ENCODE results near the gene MOB2. TPM values are rescaled to one million over a fixed set of nuclear protein-coding genes. Genes with fewer than 3 reads are reported as not detected.

The MOB2 gene
- polyA plus RNA-seq, 3 donors, result 22.1 to 44.1 (median 22.5) TPM

DNA sequence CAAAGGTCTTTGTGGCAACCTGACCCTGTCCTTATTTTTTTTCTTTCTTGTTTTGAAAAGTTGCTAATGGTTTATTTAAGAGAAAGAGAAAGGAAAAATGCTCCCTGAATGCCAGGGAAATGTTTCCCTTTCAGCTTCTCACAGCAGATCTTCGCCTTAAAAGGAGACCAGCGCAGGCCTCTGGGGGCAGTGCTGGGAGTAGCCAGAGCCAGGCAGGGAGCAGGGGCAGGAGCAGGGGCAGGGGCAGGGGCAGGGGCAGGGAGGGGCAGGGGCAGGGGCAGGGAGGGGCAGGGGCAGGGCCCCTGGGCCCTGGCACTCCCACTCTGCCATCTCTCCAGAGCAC lies 5.1 kb downstream of the MOB2 start:
- Histone ChIP-seq H3K9ac (ENCODE audit: insufficient read depth, low read length, poor library complexity, severe bottlenecking) (no peak overlapping the region), H3K4me2 (replicated peaks; ENCODE audit: extremely low read depth, low read length, poor library complexity, severe bottlenecking) (no peak overlapping the region), H3K36me3 (replicated peaks in 1 of 2; ENCODE audit: control insufficient read depth in 1 of 2, insufficient read depth in 2 of 2, low read length in 2 of 2) (peaks cover 36 to 44% of the 10 kb centered on the region in 2 donors), H3K27me3 (ENCODE audit: control insufficient read depth in 2 of 2, insufficient read depth in 2 of 2, low read length in 2 of 2) (no peaks in the 10 kb centered on the region), H3K9me3 (replicated peaks in 1 of 2; ENCODE audit: control insufficient read depth in 1 of 2, insufficient read depth in 1 of 2, low read length in 2 of 2) (no peaks in the 10 kb centered on the region), H3K4me3 (replicated peaks in 1 of 3; ENCODE audit: low read depth in 2 of 3, low read length in 3 of 3) (no peak overlapping the region), H3K27ac (ENCODE audit: low read depth in 1 of 2, low read length in 2 of 2) (no peak overlapping the region), H3K79me2 (ENCODE audit: insufficient read depth, low read length) (peaks cover 13% of the 10 kb centered on the region), H3K4me1 (ENCODE audit: control insufficient read depth in 1 of 2, insufficient read depth in 2 of 2, low read length in 2 of 2) (peaks cover 13 to 15% of the 10 kb centered on the region in 2 donors), H2AFZ (ENCODE audit: insufficient read depth, low read depth, low read length, poor library complexity, severe bottlenecking) (no peak overlapping the region), H4K20me1 (ENCODE audit: insufficient read depth, low read length) (peaks cover 95% of the 10 kb centered on the region)
- no peaks in the 10 kb centered on the region for H3K9me3 Mint-ChIP-seq
- H3K4me3 Mint-ChIP-seq, result no peak overlapping the region
- peaks cover 44 to 54% of the 10 kb centered on the region in 2 donors for H3K36me3 Mint-ChIP-seq
- no peaks in the 10 kb centered on the region for H3K27me3 Mint-ChIP-seq (ENCODE audit: low read depth in 3 of 3)
- no peak overlapping the region for H3K27ac Mint-ChIP-seq
- H3K4me1 Mint-ChIP-seq, result peaks cover 12% of the 10 kb centered on the region
- intact Hi-C loops (cut with micrococcal nuclease), result no loop called here
- no peak for TF ChIP-seq CTCF (IDR thresholded peaks at IDR 0.05)
- no peak for DNase-seq
- WGBS (ENCODE audit: insufficient coverage), result no CpG with 5 or more reads among the region's 2 CpGs

GRCh38 chr11:1480555-1481482 lies 5.8 kb downstream of the MOB2 start:
- H3K4me1 ChIP-seq (ENCODE audit: control insufficient read depth in 1 of 2, insufficient read depth in 2 of 2, low read length in 2 of 2), result peaks cover 13 to 15% of the 10 kb centered on the region in 2 donors
- no peaks in the 10 kb centered on the region for H3K27me3 Mint-ChIP-seq (ENCODE audit: low read depth in 3 of 3)
- peaks cover 50 to 60% of the 10 kb centered on the region in 2 donors for H3K36me3 Mint-ChIP-seq
- WGBS (ENCODE audit: insufficient coverage), result 97% methylated on average over 26 of the region's 36 CpGs
- intact Hi-C loops (cut with micrococcal nuclease), result no loop called here
- no peak overlapping the region for H3K4me3 Mint-ChIP-seq
- H3K9me3 Mint-ChIP-seq, result no peaks in the 10 kb centered on the region
- no peak for DNase-seq
- peaks cover 12% of the 10 kb centered on the region for H3K4me1 Mint-ChIP-seq
- H3K4me3 ChIP-seq (replicated peaks in 1 of 3; ENCODE audit: low read depth in 2 of 3, low read length in 3 of 3), result no peak overlapping the region
- peaks cover 89% of the 10 kb centered on the region for H4K20me1 ChIP-seq (ENCODE audit: insufficient read depth, low read length)
- H3K27me3 ChIP-seq (ENCODE audit: control insufficient read depth in 2 of 2, insufficient read depth in 2 of 2, low read length in 2 of 2), result no peaks in the 10 kb centered on the region
- no peak overlapping the region for H3K4me2 ChIP-seq (replicated peaks; ENCODE audit: extremely low read depth, low read length, poor library complexity, severe bottlenecking)
- H3K27ac ChIP-seq (ENCODE audit: low read depth in 1 of 2, low read length in 2 of 2), result no peak overlapping the region
- no peak overlapping the region for H3K9ac ChIP-seq (ENCODE audit: insufficient read depth, low read length, poor library complexity, severe bottlenecking)
- peaks cover 36 to 50% of the 10 kb centered on the region in 2 donors for H3K36me3 ChIP-seq (replicated peaks in 1 of 2; ENCODE audit: control insufficient read depth in 1 of 2, insufficient read depth in 2 of 2, low read length in 2 of 2)
- H3K79me2 ChIP-seq (ENCODE audit: insufficient read depth, low read length), result peaks cover 6% of the 10 kb centered on the region
- H2AFZ ChIP-seq (ENCODE audit: insufficient read depth, low read depth, low read length, poor library complexity, severe bottlenecking), result no peak overlapping the region
- no peak for TF ChIP-seq CTCF (IDR thresholded peaks at IDR 0.05)
- H3K9me3 ChIP-seq (replicated peaks in 1 of 2; ENCODE audit: control insufficient read depth in 1 of 2, insufficient read depth in 1 of 2, low read length in 2 of 2), result no peaks in the 10 kb centered on the region
- no peak overlapping the region for H3K27ac Mint-ChIP-seq

Data from CD14-positive monocyte (primary cell).